ENCODE results near the gene ZNF726. TPM values are rescaled to one million over a fixed set of nuclear protein-coding genes. Genes with fewer than 3 reads are reported as not detected.

The ZNF726 gene
- total RNA-seq, 1 donor from 2014 or later: 5.9 TPM

GRCh38 chr19:23983406-23983805 lies 68.7 kb downstream of the ZNF726 start:
- no peak for DNase-seq (ENCODE audit: low read depth)
- H3K4me3 ChIP-seq (ENCODE audit: low read depth, low read length): no peak overlapping the region
- no peak for TF ChIP-seq CTCF (conservative IDR thresholded peaks at IDR 0.05; ENCODE audit: low read depth, low read length)

Other genes with a start within 250 kb of the ZNF726 start
- 7.9 and 11.9 TPM in 2 replicates for gene ZNF675, start 227.7 kb upstream of the ZNF726 start, total RNA-seq
- gene ZNF681, start 156.0 kb upstream of the ZNF726 start, total RNA-seq: 3.1 and 3.5 TPM in 2 replicates
- 13.9 and 19.6 TPM in 2 replicates for gene ZNF254, start 172.3 kb downstream of the ZNF726 start, total RNA-seq

Data from epithelial cell of proximal tubule (primary cell).